GM21723 (cell line): ENCODE data around the gene REV3L.
"Not testable (repeated sequence)": the region's sequence is repeated elsewhere in the genome, so short reads cannot be mapped to it uniquely, and the experiment has no call there.

Experiments
- ATAC-seq: cut with Tn5 transposase; IDR thresholded peaks from one replicate; pipeline ENCODE4 v1.9.1; 2021; ENCODE audit warnings: mild to moderate bottlenecking, moderate library complexity; ENCODE audit not compliant: unreplicated experiment

The REV3L gene

GRCh38 chr6:111494951-111495635 lies 12.1 kb upstream of the REV3L start:
- ATAC-seq: no peak

- no peak for ATAC-seq
Observed at GRCh38 chr6:111492499-111492898, 9.5 kb upstream of the REV3L start.

- no peak for ATAC-seq
Observed at GRCh38 chr6:111490067-111490466, 7.0 kb upstream of the REV3L start.

GRCh38 chr6:111487661-111488060 lies 4.6 kb upstream of the REV3L start:
- ATAC-seq: peak; percentile 25

GRCh38 chr6:111486921-111487320 lies 3.9 kb upstream of the REV3L start:
- no peak for ATAC-seq

- ATAC-seq: no peak
Observed at GRCh38 chr6:111486475-111486874, 3.5 kb upstream of the REV3L start.

GRCh38 chr6:111485342-111485741 lies 2.3 kb upstream of the REV3L start:
- no peak for ATAC-seq

- no peak for ATAC-seq
Observed at GRCh38 chr6:111484633-111484930, 1.6 kb upstream of the REV3L start.

- peak; percentile 47 for ATAC-seq
Observed at GRCh38 chr6:111483736-111484632, 966 bp upstream of the REV3L start.

GRCh38 chr6:111482188-111482958 lies 645 bp downstream of the REV3L start:
- peak; percentile 27 for ATAC-seq

GRCh38 chr6:111481836-111482187 lies 1.2 kb downstream of the REV3L start:
- ATAC-seq: no peak

GRCh38 chr6:111480988-111481822 lies 1.8 kb downstream of the REV3L start:
- ATAC-seq: no peak

GRCh38 chr6:111478749-111479148 lies 4.3 kb downstream of the REV3L start:
- peak; percentile 34 for ATAC-seq

GRCh38 chr6:111478064-111478476 lies 4.9 kb downstream of the REV3L start:
- ATAC-seq: no peak

- no peak for ATAC-seq
Observed at GRCh38 chr6:111477481-111477938, 5.5 kb downstream of the REV3L start.

- not testable (repeated sequence) for ATAC-seq
Observed at GRCh38 chr6:111476061-111476460, 7.0 kb downstream of the REV3L start.

GRCh38 chr6:111474771-111475170 lies 8.2 kb downstream of the REV3L start:
- no peak for ATAC-seq

- no peak for ATAC-seq
Observed at GRCh38 chr6:111474106-111474505, 8.9 kb downstream of the REV3L start.

GRCh38 chr6:111472933-111473435 lies 10.0 kb downstream of the REV3L start:
- no peak for ATAC-seq

GRCh38 chr6:111471958-111472357 lies 11.1 kb downstream of the REV3L start:
- ATAC-seq: no peak
